PC-9 (cell line): ENCODE data around the gene EYA2.

Experiments
- EZH2 ChIP-seq: fragments of 200-600 bp; sonication (generic); IDR thresholded peaks from 2 replicates; pipeline ENCODE4 v1.8.0; 2017; ENCODE audit warnings: antibody characterized with exemption, low read depth
- TF ChIP-seq, protein P1 (sequence below): fragments of 200-600 bp; sonication (generic); conservative IDR thresholded peaks from 2 replicates; pipeline ENCODE4 v1.6.1; 2017; ENCODE audit warnings: mixed run types, antibody characterized with exemption, mild to moderate bottlenecking, moderate library complexity

DNA sequence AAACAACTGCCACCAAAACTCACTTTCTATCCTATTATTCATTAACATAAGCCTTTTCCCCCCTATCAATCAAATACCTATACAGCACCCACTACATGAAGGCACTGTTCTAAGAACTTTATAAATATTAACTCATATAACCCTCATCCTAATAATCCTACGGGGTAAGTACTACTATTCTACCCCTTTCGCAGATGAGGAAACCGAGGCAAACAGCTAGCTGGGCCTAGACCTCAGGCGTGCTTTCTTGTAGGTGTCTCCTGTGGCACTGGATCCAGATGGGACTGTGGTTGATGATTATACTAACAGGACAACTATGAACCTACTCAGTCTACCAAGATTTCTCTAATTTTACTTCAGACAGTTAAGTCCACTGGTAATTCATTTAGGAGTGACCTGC is 330.2 kb downstream of the EYA2 start:
- TF ChIP-seq, protein P1, sequence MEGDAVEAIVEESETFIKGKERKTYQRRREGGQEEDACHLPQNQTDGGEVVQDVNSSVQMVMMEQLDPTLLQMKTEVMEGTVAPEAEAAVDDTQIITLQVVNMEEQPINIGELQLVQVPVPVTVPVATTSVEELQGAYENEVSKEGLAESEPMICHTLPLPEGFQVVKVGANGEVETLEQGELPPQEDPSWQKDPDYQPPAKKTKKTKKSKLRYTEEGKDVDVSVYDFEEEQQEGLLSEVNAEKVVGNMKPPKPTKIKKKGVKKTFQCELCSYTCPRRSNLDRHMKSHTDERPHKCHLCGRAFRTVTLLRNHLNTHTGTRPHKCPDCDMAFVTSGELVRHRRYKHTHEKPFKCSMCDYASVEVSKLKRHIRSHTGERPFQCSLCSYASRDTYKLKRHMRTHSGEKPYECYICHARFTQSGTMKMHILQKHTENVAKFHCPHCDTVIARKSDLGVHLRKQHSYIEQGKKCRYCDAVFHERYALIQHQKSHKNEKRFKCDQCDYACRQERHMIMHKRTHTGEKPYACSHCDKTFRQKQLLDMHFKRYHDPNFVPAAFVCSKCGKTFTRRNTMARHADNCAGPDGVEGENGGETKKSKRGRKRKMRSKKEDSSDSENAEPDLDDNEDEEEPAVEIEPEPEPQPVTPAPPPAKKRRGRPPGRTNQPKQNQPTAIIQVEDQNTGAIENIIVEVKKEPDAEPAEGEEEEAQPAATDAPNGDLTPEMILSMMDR = no peak
- TF ChIP-seq EZH2 = no peak
